Erythroblast (primary cell): Measurements from ENCODE around the gene CABP4.

ENCODE experiments used
- GATA1 ChIP-seq: IDR thresholded peaks from 2 replicates; pipeline ENCODE4 v1.6.1; 2011; ENCODE audit warnings: low read depth, mild to moderate bottlenecking, control low read depth, low read length, moderate library complexity
- POLR2A ChIP-seq: IDR thresholded peaks from 2 replicates; pipeline ENCODE4 v1.6.1; 2011; ENCODE audit warnings: mild to moderate bottlenecking, low read length

GRCh38 chr11:67407688-67408163 lies 47.4 kb upstream of the CABP4 start:
- TF ChIP-seq POLR2A (no peak), GATA1 (no peak)
